H1 (cell line): ENCODE results near the gene NCK2. TPM values are rescaled to one million over a fixed set of nuclear protein-coding genes. Genes with fewer than 3 reads are reported as not detected.

Experiments used
- CTCF ChIA-PET: fragments of 300-600 bp; sonication (Branson Sonifier 250); formaldehyde crosslinking; loops from one replicate; lab custom pipeline; 2021; ENCODE audit not compliant: partially characterized antibody; lab: Charles Lee
- POLR2A ChIA-PET: fragments of 300-600 bp; sonication (Branson Sonifier 250); formaldehyde crosslinking; loops from one replicate; lab custom pipeline; 2021; ENCODE audit warnings: inconsistent platforms; ENCODE audit not compliant: partially characterized antibody; lab: Charles Lee
- DNase-seq, 2 experiments: peaks; one replicate each; pipeline versions ENCODE4 v3.0.0 to v3.0.0-alpha.2; 2010 to 2022; ENCODE audit warnings: low spot score in 2 of 2, low read depth in 1 of 2, mixed read lengths in 1 of 2
- FAIRE-seq: peaks from 2 replicates; lab custom pipeline; 2011; peaks lifted over from hg19 to GRCh38; lab: Jason Lieb, UNC
- H2AFZ ChIP-seq: 2 replicates; pipeline ENCODE4 v1.8.1; 2012; ENCODE audit warnings: low read length, inconsistent platforms
- H2AK5ac ChIP-seq: 2 replicates; pipeline ENCODE4 v1.6.1; 2013; ENCODE audit warnings: low read depth, low read length
- H2BK120ac ChIP-seq: replicated peaks from 2 replicates; pipeline ENCODE3; 2013; ENCODE audit warnings: low read depth, low read length, inconsistent platforms
- H2BK12ac ChIP-seq: 2 replicates; pipeline ENCODE4 v1.6.1; 2013; ENCODE audit warnings: low read depth, low read length
- H2BK15ac ChIP-seq: 2 replicates; pipeline ENCODE4 v1.6.1; 2013; ENCODE audit warnings: low read length
- H2BK20ac ChIP-seq: 2 replicates; pipeline ENCODE4 v1.6.1; 2013; ENCODE audit warnings: low read length
- H2BK5ac ChIP-seq: 2 replicates; pipeline ENCODE4 v1.6.1; 2013; ENCODE audit warnings: low read depth, low read length
- H3K14ac ChIP-seq: 2 replicates; pipeline ENCODE4 v1.6.1; 2013; ENCODE audit warnings: inconsistent platforms; ENCODE audit not compliant: insufficient read length
- H3K18ac ChIP-seq: 2 replicates; pipeline ENCODE4 v1.6.1; 2013; ENCODE audit warnings: low read length; ENCODE audit errors: extremely low read depth
- H3K23ac ChIP-seq: 2 replicates; pipeline ENCODE4 v1.6.1; 2013; ENCODE audit warnings: inconsistent platforms; ENCODE audit not compliant: insufficient read length
- H3K23me2 ChIP-seq: 2 replicates; pipeline ENCODE4 v1.6.1; 2013; ENCODE audit warnings: low read depth, low read length
- H3K27ac ChIP-seq: 2 replicates; pipeline ENCODE4 v1.6.1; 2011; ENCODE audit warnings: low read depth, low read length, inconsistent platforms
- H3K27me3 ChIP-seq, 4 experiments: replicated peaks in 1 of 4; 1 replicate in 1 of 4; 2 replicates in 3 of 4; pipeline versions ENCODE4 v1.6.1 to v1.8.1; 2011 to 2013; ENCODE audit warnings: low read length in 3 of 4, mild to moderate bottlenecking in 3 of 4, inconsistent platforms in 2 of 4, mixed read lengths in 2 of 4, moderate library complexity in 1 of 4; ENCODE audit not compliant: control insufficient read depth in 3 of 4, insufficient read depth in 3 of 4; ENCODE audit errors: extremely low read depth in 1 of 4
- H3K36me3 ChIP-seq, 4 experiments: 2 replicates each; pipeline versions ENCODE4 v1.6.1 to v1.8.1; 2011 to 2013; ENCODE audit warnings: mild to moderate bottlenecking in 4 of 4, low read length in 3 of 4, moderate library complexity in 2 of 4, control low read depth in 1 of 4, inconsistent platforms in 1 of 4; ENCODE audit not compliant: insufficient read depth in 4 of 4, control insufficient read depth in 2 of 4
- H3K4ac ChIP-seq: replicated peaks from 2 replicates; pipeline ENCODE3; 2013; ENCODE audit warnings: low read length, low read depth, mixed read lengths, inconsistent platforms; ENCODE audit not compliant: insufficient read length
- H3K4me1 ChIP-seq, 4 experiments: replicated peaks in 1 of 4; 1 replicate in 1 of 4; 2 replicates in 3 of 4; pipeline versions ENCODE4 v1.6.1 to v1.8.1; 2011 to 2013; ENCODE audit warnings: low read length in 3 of 4, inconsistent platforms in 2 of 4, mixed read lengths in 1 of 4; ENCODE audit not compliant: insufficient read depth in 4 of 4, control insufficient read depth in 3 of 4
- H3K4me2 ChIP-seq, 2 experiments: 2 replicates each; pipeline versions ENCODE4 v1.6.1 to v1.8.1; 2011 to 2013; ENCODE audit warnings: low read depth in 2 of 2, low read length in 2 of 2, control low read depth in 1 of 2, inconsistent platforms in 1 of 2, mild to moderate bottlenecking in 1 of 2; ENCODE audit not compliant: insufficient read depth in 1 of 2
- H3K4me3 ChIP-seq, 4 experiments: fragments of 200-600, 300-600 bp in 1 of 4; sonication (generic), shearing (Covaris generic), sonication (Bioruptor Twin) in 1 of 4; 2 replicates each; pipeline versions ENCODE4 v1.5.1 to v1.8.1; 2011 to 2016; ENCODE audit warnings: low read length in 4 of 4, low read depth in 3 of 4, control low read depth in 2 of 4, inconsistent platforms in 2 of 4, mild to moderate bottlenecking in 2 of 4, mixed read lengths in 1 of 4, moderate library complexity in 1 of 4; ENCODE audit not compliant: insufficient read depth in 2 of 4; ENCODE audit errors: extremely low read depth in 1 of 4
- H3K56ac ChIP-seq: replicated peaks from 2 replicates; pipeline ENCODE3; 2013; ENCODE audit warnings: low read depth, mild to moderate bottlenecking, mixed read lengths, low read length, inconsistent platforms; ENCODE audit not compliant: insufficient read length
- H3K79me1 ChIP-seq: 2 replicates; pipeline ENCODE4 v1.6.1; 2013; ENCODE audit warnings: low read depth, low read length, control low read depth
- H3K79me2 ChIP-seq, 2 experiments: 2 replicates each; pipeline versions ENCODE4 v1.6.1 to v1.8.1; 2012 to 2013; ENCODE audit warnings: low read length in 2 of 2, mild to moderate bottlenecking in 2 of 2, inconsistent platforms in 1 of 2; ENCODE audit not compliant: insufficient read depth in 2 of 2, control insufficient read depth in 1 of 2
- H3K9ac ChIP-seq, 4 experiments: replicated peaks in 1 of 4; 1 replicate in 1 of 4; 2 replicates in 3 of 4; pipeline versions ENCODE4 v1.6.1 to v1.8.1; 2011 to 2013; ENCODE audit warnings: low read depth in 3 of 4, low read length in 3 of 4, control low read depth in 2 of 4, mild to moderate bottlenecking in 2 of 4, moderate library complexity in 2 of 4, inconsistent platforms in 1 of 4; ENCODE audit errors: extremely low read depth in 1 of 4
- H3K9me3 ChIP-seq, 2 experiments: 2 replicates each; pipeline versions ENCODE4 v1.6.1 to v1.8.1; 2012 to 2013; ENCODE audit warnings: mild to moderate bottlenecking in 2 of 2, moderate library complexity in 2 of 2, control low read depth in 1 of 2, inconsistent platforms in 1 of 2, low read depth in 1 of 2, low read length in 1 of 2, mixed read lengths in 1 of 2; ENCODE audit not compliant: insufficient read depth in 2 of 2
- H4K20me1 ChIP-seq, 2 experiments: replicated peaks in 1 of 2; 2 replicates each; pipeline versions ENCODE3 to v1.8.1; 2011 to 2013; ENCODE audit warnings: inconsistent platforms in 2 of 2, low read length in 2 of 2, mild to moderate bottlenecking in 1 of 2; ENCODE audit not compliant: insufficient read depth in 2 of 2, control insufficient read depth in 1 of 2
- H4K5ac ChIP-seq: 2 replicates; pipeline ENCODE4 v1.6.1; 2013; ENCODE audit warnings: low read length, low read depth, mixed read lengths, inconsistent platforms; ENCODE audit not compliant: insufficient read length
- H4K8ac ChIP-seq: 2 replicates; pipeline ENCODE4 v1.8.0; 2013; ENCODE audit warnings: mild to moderate bottlenecking, moderate library complexity, low read length, inconsistent platforms; ENCODE audit not compliant: insufficient read depth; ENCODE audit errors: extremely low read depth
- H4K91ac ChIP-seq: replicated peaks from 2 replicates; pipeline ENCODE3; 2013; ENCODE audit warnings: low read length, mixed read lengths, inconsistent platforms; ENCODE audit not compliant: insufficient read length
- EP300 ChIP-seq, 2 experiments: IDR thresholded peaks; 1 replicate in 1 of 2; 2 replicates in 1 of 2; pipeline ENCODE4 v1.6.1; 2011 to 2012; ENCODE audit warnings: low read depth in 2 of 2, low read length in 2 of 2, mild to moderate bottlenecking in 2 of 2, borderline replicate concordance in 1 of 2, inconsistent platforms in 1 of 2, moderate library complexity in 1 of 2
- EZH2 ChIP-seq: fragments of 200-600 bp; sonication (generic); IDR thresholded peaks from 2 replicates; pipeline ENCODE4 v1.7.1; 2012; ENCODE audit warnings: low read depth, mild to moderate bottlenecking, moderate library complexity, low read length, inconsistent platforms; ENCODE audit not compliant: severe bottlenecking
- KDM4A ChIP-seq: IDR thresholded peaks from one replicate; pipeline ENCODE4 v1.7.1; 2012; ENCODE audit warnings: low read depth, mild to moderate bottlenecking, moderate library complexity, low read length, inconsistent platforms; ENCODE audit not compliant: severe bottlenecking
- MAFK ChIP-seq: IDR thresholded peaks from 2 replicates; pipeline ENCODE4 v1.6.1; 2012; ENCODE audit warnings: low read depth, mild to moderate bottlenecking, improper control_type of control experiment, low read length
- NRF1 ChIP-seq: IDR thresholded peaks from 2 replicates; pipeline ENCODE4 v1.6.1; 2011; ENCODE audit warnings: mild to moderate bottlenecking, low read depth, low read length, improper control_type of control experiment
- PHF8 ChIP-seq: fragments of 200-600 bp; sonication (generic); conservative IDR thresholded peaks from 2 replicates; pipeline ENCODE4 v1.7.1; 2012; ENCODE audit warnings: low read depth, mild to moderate bottlenecking, inconsistent platforms, low read length, moderate library complexity
- POLR2A ChIP-seq, 2 experiments: IDR thresholded peaks; 1 replicate in 1 of 2; 2 replicates in 1 of 2; pipeline ENCODE4 v1.6.1; 2011; ENCODE audit warnings: low read depth in 2 of 2, low read length in 2 of 2, mild to moderate bottlenecking in 2 of 2; ENCODE audit errors: control extremely low read depth in 1 of 2
- POLR2AphosphoS5 ChIP-seq: IDR thresholded peaks from 2 replicates; pipeline ENCODE4 v1.6.1; 2011; ENCODE audit warnings: low read depth, low read length
- SAP30 ChIP-seq: fragments of 300-600 bp; sonication (generic); IDR thresholded peaks from 2 replicates; pipeline ENCODE4 v1.7.1; 2012; ENCODE audit warnings: low read length, moderate library complexity, mild to moderate bottlenecking, inconsistent platforms; ENCODE audit not compliant: insufficient read depth, insufficient replicate concordance
- SP2 ChIP-seq: IDR thresholded peaks from 2 replicates; pipeline ENCODE4 v1.6.1; 2012; ENCODE audit warnings: mild to moderate bottlenecking, low read length, inconsistent platforms
- TAF7 ChIP-seq: optimal IDR thresholded peaks from 2 replicates; pipeline ENCODE3; 2011; ENCODE audit warnings: low read depth, mild to moderate bottlenecking, inconsistent platforms, low read length, moderate library complexity, borderline replicate concordance
- TBP ChIP-seq: IDR thresholded peaks from 2 replicates; pipeline ENCODE4 v1.6.1; 2011; ENCODE audit warnings: low read depth, low read length, improper control_type of control experiment
- ZNF274 ChIP-seq: IDR thresholded peaks from 2 replicates; pipeline ENCODE4 v1.7.0; 2012; ENCODE audit warnings: low read length, borderline replicate concordance; ENCODE audit errors: extremely low read depth
- WGBS, 2 experiments: shearing (Covaris generic) in 1 of 2; methylation state at CpG; one replicate each; pipeline versions ENCODE4 v1.1.6 to v1.1.7; 2013 to 2015; ENCODE audit warnings: low lambda C conversion rate in 2 of 2, mixed read lengths in 2 of 2, inconsistent platforms in 1 of 2, low coverage in 1 of 2, missing lambda C conversion rate in 1 of 2; ENCODE audit not compliant: insufficient replicate concordance in 2 of 2, insufficient coverage in 1 of 2, insufficient read length in 1 of 2; ENCODE audit errors: extremely low coverage in 1 of 2, missing lambda C conversion rate in 1 of 2; 5-methylcytosine and 5-hydroxymethylcytosine counted together
- polyA plus RNA-seq, 7 experiments: library from polyadenylated mRNA; depleted of rRNA in 3 of 7; stranded (reverse) in 5 of 7; unstranded in 2 of 7; fragments of >200 nt in 5 of 7; fragments of 200-250 nt in 2 of 7; gene quantifications; 1 replicate in 5 of 7; 2 replicates in 1 of 7; 4 replicates in 1 of 7; pipeline versions ENCODE4 v1.2.1 to v1.2.3, GENCODE V29; 2011 to 2013; ENCODE audit warnings: missing spikeins in 2 of 7, mixed read lengths in 2 of 7
- total RNA-seq: library from RNA; stranded (reverse); fragmentation: NEBNext Ultra II Directional; extraction: Animal tissue kit (Norgen Biotek cat#: 25700); gene quantifications from 2 replicates; pipeline ENCODE4 v1.2.1, GENCODE V29; 2021

The NCK2 gene
- total and polyA plus RNA-seq, 2 of the 8 experiments (the other 6 are each of a cell fraction or from before 2014, with no cell fraction given), result 30.3 to 65.7 TPM

DNA sequence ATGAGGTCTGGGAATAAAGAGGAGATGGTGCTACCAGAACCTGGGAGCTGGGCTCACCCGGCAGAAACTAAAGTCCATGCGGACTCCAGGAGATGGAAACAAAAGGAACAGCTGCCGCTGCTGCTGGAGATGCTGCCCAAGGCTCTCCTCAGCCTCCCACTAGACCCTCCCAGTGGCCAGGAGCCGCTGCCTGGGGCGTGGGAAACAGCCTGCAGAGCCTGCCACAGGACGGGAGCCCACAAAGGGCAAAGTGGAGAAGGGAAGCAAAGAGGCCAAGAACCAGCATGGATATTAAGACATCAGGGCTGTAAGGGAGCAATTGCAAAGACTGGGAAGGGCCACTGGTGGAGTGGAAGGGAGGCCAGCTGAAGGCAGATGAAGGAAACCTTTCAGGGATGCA is 179.6 kb downstream of the NCK2 start:
- no peak overlapping the region for H3K23ac ChIP-seq
- no peak overlapping the region for H3K4ac ChIP-seq
- no peak overlapping the region for H3K18ac ChIP-seq
- no peak overlapping the region for H3K56ac ChIP-seq
- ChIA-PET POLR2A (no interaction called here), CTCF (interaction anchor here (1.2 kb wide), 1 partner anchor 48 kb away, joined by 3 read pairs; no protein-coding TSS in a partner anchor)
- no peaks in the 10 kb centered on the region for H4K20me1 ChIP-seq
- H2BK12ac ChIP-seq, result no peak overlapping the region
- H3K36me3 ChIP-seq, result no peaks in the 10 kb centered on the region
- no peak overlapping the region for H3K4me3 ChIP-seq
- H2AFZ ChIP-seq, result no peak overlapping the region
- H2BK120ac ChIP-seq, result no peak overlapping the region
- FAIRE-seq (no peak), DNase-seq (no peak)
- no peak overlapping the region for H2BK15ac ChIP-seq
- H4K8ac ChIP-seq, result no peak overlapping the region; the same call in 1 of the 2 replicates
- no peak overlapping the region for H3K4me2 ChIP-seq
- H3K4me1 ChIP-seq, result no peaks in the 10 kb centered on the region
- H3K27ac ChIP-seq, result no peak overlapping the region
- H4K5ac ChIP-seq, result no peak overlapping the region
- H3K9ac ChIP-seq, result no peak overlapping the region
- H2AK5ac ChIP-seq, result no peak overlapping the region
- H3K9me3 ChIP-seq, result peaks cover 0 to 4% of the 10 kb centered on the region in 2 experiments; a peak in 1 of 4 replicates
- H3K79me1 ChIP-seq, result no peaks in the 10 kb centered on the region
- 89% methylated on average over 6 of the region's 6 CpGs; no CpG with 5 or more reads in 1 of the 2 experiments for WGBS, 2 experiments
- no peak overlapping the region for H4K91ac ChIP-seq
- H3K27me3 ChIP-seq, result no peaks in the 10 kb centered on the region
- H2BK5ac ChIP-seq, result no peak overlapping the region
- H3K23me2 ChIP-seq, result no peaks in the 10 kb centered on the region
- H2BK20ac ChIP-seq, result no peak overlapping the region
- H3K14ac ChIP-seq, result no peak overlapping the region
- no peaks in the 10 kb centered on the region for H3K79me2 ChIP-seq
- TF ChIP-seq EP300 (IDR thresholded peaks at IDR 0.05; ENCODE audit: borderline replicate concordance in 1 of 2, low read depth in 2 of 2, low read length in 2 of 2), result no peak
- TF ChIP-seq POLR2A (IDR thresholded peaks at IDR 0.05; ENCODE audit: control extremely low read depth in 1 of 2, low read depth in 2 of 2, low read length in 2 of 2), result no peak
- TF ChIP-seq TAF7, result no peak
- TF ChIP-seq SP2, result no peak
- TF ChIP-seq TBP, result no peak
- no peak for TF ChIP-seq PHF8
- no peak for TF ChIP-seq SAP30
- TF ChIP-seq KDM4A, result no peak
- TF ChIP-seq EZH2, result no peak
- no peak for TF ChIP-seq ZNF274
- TF ChIP-seq MAFK, result no peak
- TF ChIP-seq POLR2AphosphoS5, result no peak
- no peak for TF ChIP-seq NRF1
